HEK293T (cell line): ENCODE results near the gene ARAP2.

ENCODE experiments used
- CTCF ChIA-PET: fragments of 350-600 bp; formaldehyde crosslinking; extraction: SDS; loops from one replicate; lab custom pipeline; 2021; ENCODE audit warnings: antibody characterized with exemption, inconsistent platforms; lab: Yijun Ruan, JAX
- POLR2A ChIA-PET: fragments of 350-600 bp; formaldehyde crosslinking; extraction: SDS; loops from one replicate; lab custom pipeline; 2020; ENCODE audit warnings: antibody characterized with exemption, inconsistent platforms; lab: Yijun Ruan, JAX
- DNase-seq: peaks from one replicate; pipeline ENCODE4 v3.0.0; 2012; ENCODE audit warnings: mixed read lengths; ENCODE audit errors: extremely low spot score
- ARNT ChIP-seq: fragments of 450-650 bp; IDR thresholded peaks from 2 replicates; pipeline ENCODE4 v1.6.1; 2017; ENCODE audit warnings: mild to moderate bottlenecking
- BHLHE40 ChIP-seq: fragments of 450-650 bp; IDR thresholded peaks from 2 replicates; pipeline ENCODE4 v1.6.1; 2016; ENCODE audit warnings: mild to moderate bottlenecking, moderate library complexity, borderline replicate concordance
- CTBP1 ChIP-seq: fragments of 450-650 bp; IDR thresholded peaks from 2 replicates; pipeline ENCODE4 v1.6.1; 2016; ENCODE audit warnings: borderline replicate concordance
- ELF4 ChIP-seq: fragments of 450-650 bp; IDR thresholded peaks from 2 replicates; pipeline ENCODE4 v1.6.1; 2017; ENCODE audit warnings: antibody characterized with exemption
- FOXA1 ChIP-seq: fragments of 450-650 bp; IDR thresholded peaks from 2 replicates; pipeline ENCODE4 v1.6.1; 2016; ENCODE audit warnings: mild to moderate bottlenecking
- FOXK2 ChIP-seq: fragments of 450-650 bp; IDR thresholded peaks from 2 replicates; pipeline ENCODE4 v1.6.1; 2016; ENCODE audit warnings: mild to moderate bottlenecking
- FOXM1 ChIP-seq: fragments of 450-650 bp; IDR thresholded peaks from 2 replicates; pipeline ENCODE4 v1.6.1; 2017; ENCODE audit warnings: mild to moderate bottlenecking, borderline replicate concordance
- HDGF ChIP-seq: fragments of 450-650 bp; IDR thresholded peaks from 2 replicates; pipeline ENCODE4 v1.6.1; 2017; ENCODE audit warnings: antibody characterized with exemption, borderline replicate concordance
- L3MBTL2 ChIP-seq: fragments of 450-650 bp; conservative IDR thresholded peaks from 2 replicates; pipeline ENCODE4 v1.6.1; 2016; ENCODE audit warnings: mild to moderate bottlenecking
- LEF1 ChIP-seq: fragments of 450-650 bp; IDR thresholded peaks from 2 replicates; pipeline ENCODE4 v1.6.1; 2017; ENCODE audit warnings: mild to moderate bottlenecking, borderline replicate concordance
- NFRKB ChIP-seq: fragments of 450-650 bp; IDR thresholded peaks from 2 replicates; pipeline ENCODE4 v1.6.1; 2016; ENCODE audit warnings: mild to moderate bottlenecking, moderate library complexity
- SP1 ChIP-seq: fragments of 450-650 bp; IDR thresholded peaks from 2 replicates; pipeline ENCODE4 v1.6.1; 2017
- SUZ12 ChIP-seq: fragments of 450-650 bp; IDR thresholded peaks from 2 replicates; pipeline ENCODE4 v1.6.1; 2016; ENCODE audit warnings: mild to moderate bottlenecking
- TARDBP ChIP-seq: fragments of 450-650 bp; IDR thresholded peaks from 2 replicates; pipeline ENCODE4 v1.6.1; 2016
- ZNF384 ChIP-seq: fragments of 450-650 bp; IDR thresholded peaks from 2 replicates; pipeline ENCODE4 v1.6.1; 2016
- TF ChIP-seq, protein P1 (sequence below): fragments of 450-650 bp; IDR thresholded peaks from 2 replicates; pipeline ENCODE4 v1.6.1; 2016

Gene ARAP2

GRCh38 chr4:36278789-36279188 is 34.5 kb upstream of the ARAP2 start:
- DNase-seq: no peak
- ChIA-PET CTCF (no interaction called here), POLR2A (no interaction called here)
- TF ChIP-seq ZNF384 (no peak), FOXM1 (no peak), LEF1 (no peak)

DNA sequence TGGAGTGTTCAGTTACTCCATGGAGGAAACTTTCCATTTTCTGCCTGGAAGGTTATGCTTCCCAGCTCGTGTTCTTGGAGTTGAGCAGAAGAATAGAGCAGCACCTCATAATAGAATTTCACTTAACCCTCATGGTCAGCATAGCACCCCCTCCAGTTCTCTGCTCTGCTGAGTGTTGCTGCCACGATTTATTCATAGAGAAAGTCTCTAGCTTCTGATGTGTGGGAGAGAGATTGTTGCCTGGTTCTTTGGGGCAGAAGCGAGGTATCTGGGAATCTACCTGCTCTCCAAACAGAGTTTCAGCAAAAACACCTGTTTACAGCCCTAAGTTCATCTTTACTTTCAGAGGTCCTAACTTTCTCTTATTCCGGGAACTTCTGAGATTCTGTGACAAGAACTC is 33.2 kb upstream of the ARAP2 start:
- TF ChIP-seq FOXA1 (no peak), LEF1 (no peak), SP1 (no peak)
- no peak for DNase-seq
- ChIA-PET CTCF (interaction anchor here (0.6 kb wide), 1 partner anchor 1675 kb away, joined by 4 read pairs; no protein-coding TSS in a partner anchor), POLR2A (no interaction called here)

DNA sequence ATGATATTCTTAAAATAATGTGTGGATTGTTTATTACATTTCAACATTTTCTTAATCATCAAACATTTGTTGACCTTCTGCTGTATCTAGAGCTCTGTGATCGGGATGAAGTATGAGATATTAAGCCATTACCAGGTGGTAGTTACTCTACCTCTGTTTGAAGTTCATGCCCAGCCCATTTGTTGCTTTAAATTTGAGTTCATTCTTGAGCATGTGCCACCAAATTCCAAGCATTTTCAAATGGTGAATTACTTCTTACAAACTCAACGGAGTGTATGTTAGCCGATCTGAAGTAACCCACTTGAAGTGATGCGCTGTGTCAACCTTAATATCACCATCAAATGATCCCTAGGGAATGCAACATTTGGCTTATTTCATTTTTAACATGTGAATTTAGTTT is 29.8 kb upstream of the ARAP2 start:
- TF ChIP-seq HDGF: no peak
- TF ChIP-seq FOXM1: no peak
- no peak for TF ChIP-seq SP1
- no peak for TF ChIP-seq FOXK2
- no peak for TF ChIP-seq SUZ12
- POLR2A ChIA-PET: no interaction called here
- no peak for DNase-seq
- CTCF ChIA-PET: no interaction called here

- CTCF ChIA-PET: no interaction called here
- TF ChIP-seq HDGF (no peak), NFRKB (no peak), SP1 (no peak), ARNT (no peak), FOXM1 (no peak), FOXK2 (no peak), TARDBP (no peak)
- TF ChIP-seq, protein P1, sequence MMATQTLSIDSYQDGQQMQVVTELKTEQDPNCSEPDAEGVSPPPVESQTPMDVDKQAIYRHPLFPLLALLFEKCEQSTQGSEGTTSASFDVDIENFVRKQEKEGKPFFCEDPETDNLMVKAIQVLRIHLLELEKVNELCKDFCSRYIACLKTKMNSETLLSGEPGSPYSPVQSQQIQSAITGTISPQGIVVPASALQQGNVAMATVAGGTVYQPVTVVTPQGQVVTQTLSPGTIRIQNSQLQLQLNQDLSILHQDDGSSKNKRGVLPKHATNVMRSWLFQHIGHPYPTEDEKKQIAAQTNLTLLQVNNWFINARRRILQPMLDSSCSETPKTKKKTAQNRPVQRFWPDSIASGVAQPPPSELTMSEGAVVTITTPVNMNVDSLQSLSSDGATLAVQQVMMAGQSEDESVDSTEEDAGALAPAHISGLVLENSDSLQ: no peak
- DNase-seq: no peak
- POLR2A ChIA-PET: no interaction called here
These were observed 29.0 kb upstream of the ARAP2 start for GRCh38 chr4:36273276-36273675.

GRCh38 chr4:36269533-36270173 is 25.3 kb upstream of the ARAP2 start:
- ChIA-PET CTCF (no interaction called here), POLR2A (no interaction called here)
- DNase-seq: no peak
- no peak for TF ChIP-seq FOXA1

DNA sequence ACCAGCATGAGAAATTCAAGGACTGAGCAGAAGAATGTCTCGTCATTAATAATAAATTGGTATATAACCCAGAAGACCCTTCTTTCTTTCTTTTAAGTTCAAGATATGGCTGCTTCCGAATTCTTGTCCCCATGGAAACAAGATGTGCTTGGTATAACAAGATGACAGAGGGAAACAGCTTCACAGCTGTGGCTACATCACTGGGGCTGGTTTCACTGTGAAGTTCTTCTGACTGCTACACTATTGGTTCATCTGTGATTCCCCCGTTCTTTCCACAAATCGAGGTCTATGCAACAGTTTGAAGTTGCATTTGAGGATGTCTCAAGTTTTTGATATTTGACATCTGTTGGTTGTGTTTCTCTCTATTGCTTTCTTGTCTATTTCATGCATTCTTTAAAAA is 24.8 kb upstream of the ARAP2 start:
- CTCF ChIA-PET: no interaction called here
- no peak for TF ChIP-seq ARNT
- TF ChIP-seq TARDBP: no peak
- TF ChIP-seq FOXM1: no peak
- no peak for TF ChIP-seq SUZ12
- no peak for TF ChIP-seq SP1
- POLR2A ChIA-PET: no interaction called here
- no peak for DNase-seq

DNA sequence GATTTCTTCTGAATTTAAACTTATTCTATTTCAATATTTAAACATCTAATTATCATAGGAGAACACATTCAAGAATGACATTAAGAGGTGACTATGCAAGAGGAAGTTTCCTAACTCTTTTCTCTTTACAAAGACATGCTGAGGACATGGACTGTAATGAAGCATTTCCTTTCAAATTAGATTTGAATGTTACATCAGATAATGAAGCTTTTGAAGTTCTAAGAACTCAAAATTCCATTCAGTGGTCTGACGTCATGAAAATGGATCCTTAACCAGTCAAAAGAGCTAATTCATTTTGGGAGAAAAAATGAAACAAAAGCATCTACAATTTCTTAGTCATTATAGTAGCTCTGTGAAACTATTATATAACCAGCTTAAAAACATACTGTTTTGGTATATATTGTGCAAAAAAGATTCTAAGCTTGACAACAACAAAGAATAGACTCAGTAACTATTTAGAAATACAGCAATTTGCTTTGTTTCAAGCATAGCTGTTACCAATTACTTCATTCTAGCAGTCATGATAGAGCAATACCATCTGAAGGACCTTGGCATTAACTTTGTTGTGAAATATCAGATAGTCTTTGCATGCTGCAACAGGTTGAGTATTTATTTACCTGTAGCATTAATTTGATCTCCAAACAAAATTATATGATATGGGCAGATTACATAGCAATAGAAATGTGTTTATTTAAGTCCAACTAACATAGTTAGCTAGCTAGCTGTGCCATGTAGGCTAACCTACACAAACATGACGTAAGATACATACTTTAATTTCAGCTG is 23.4 kb upstream of the ARAP2 start:
- POLR2A ChIA-PET: no interaction called here
- no peak for DNase-seq
- CTCF ChIA-PET: no interaction called here
- TF ChIP-seq FOXK2 (no peak), LEF1 (no peak), FOXA1 (no peak), ARNT (no peak), SP1 (no peak), L3MBTL2 (no peak), NFRKB (no peak), FOXM1 (no peak), ELF4 (no peak), CTBP1 (no peak), TARDBP (no peak), BHLHE40 (no peak), HDGF (no peak), SUZ12 (no peak), ZNF384 (no peak)
- TF ChIP-seq, protein P1: no peak
